Endometrial microvascular endothelial cells (primary cell): ENCODE results near the gene GLTP. TPM values are rescaled to one million over a fixed set of nuclear protein-coding genes. Genes with fewer than 3 reads are reported as not detected.
"Not testable (repeated sequence)": the region's sequence is repeated elsewhere in the genome, so short reads cannot be mapped to it uniquely, and the experiment has no call there.

Source experiments
- in situ Hi-C: cut with HindIII; loops from 2 replicates; pipeline ENCODE4 v1.10.0; 2017; ENCODE audit warnings: low sequenced_read_pairs, low pct_unique_long_range_greater_than_20kb; ENCODE audit errors: inconsistent ontology term
- total RNA-seq: library from RNA; depleted of rRNA; stranded (reverse); fragments of >200 nt; gene quantifications from one replicate; pipeline ENCODE4 v1.2.3, GENCODE V29; 2015; ENCODE audit errors: inconsistent ontology term

The GLTP gene
- total RNA-seq, 1 donor from 2014 or later: 93.0 TPM

GRCh38 chr12:109910254-109910968 is 30.1 kb upstream of the GLTP start:
- in situ Hi-C loops: no loop called here

- in situ Hi-C loops: no loop called here
Observed at GRCh38 chr12:109905301-109905700, 25.0 kb upstream of the GLTP start.

- in situ Hi-C loops: no loop called here
Observed at GRCh38 chr12:109902891-109903418, 22.6 kb upstream of the GLTP start.

- in situ Hi-C loops: no loop called here
Observed at GRCh38 chr12:109900752-109901580, 20.6 kb upstream of the GLTP start.

GRCh38 chr12:109899783-109900751 is 19.7 kb upstream of the GLTP start, which contains the start of gene TCHP:
Gene TCHP (plus strand): TSS chr12:109900274. CDS start chr12:109903027, 2,753 bp downstream.
- in situ Hi-C loops: no loop called here

GRCh38 chr12:109899345-109899744 is 19.0 kb upstream of the GLTP start:
- in situ Hi-C loops: not testable (repeated sequence)

GRCh38 chr12:109897029-109897428 is 16.7 kb upstream of the GLTP start:
- in situ Hi-C loops: no loop called here

- in situ Hi-C loops: no loop called here
Observed at GRCh38 chr12:109896188-109896587, 15.8 kb upstream of the GLTP start.

- in situ Hi-C loops: no loop called here
Observed at GRCh38 chr12:109894939-109895338, 14.6 kb upstream of the GLTP start.

GRCh38 chr12:109893261-109893995 is 13.1 kb upstream of the GLTP start:
- in situ Hi-C loops: no loop called here

- in situ Hi-C loops: no loop called here
Observed at GRCh38 chr12:109892748-109893147, 12.4 kb upstream of the GLTP start.

- in situ Hi-C loops: no loop called here
Observed at GRCh38 chr12:109892165-109892715, 11.9 kb upstream of the GLTP start.

GRCh38 chr12:109891731-109892130 is 11.4 kb upstream of the GLTP start:
- in situ Hi-C loops: not testable (repeated sequence)

- in situ Hi-C loops: no loop called here
Observed at GRCh38 chr12:109890620-109891170, 10.4 kb upstream of the GLTP start.

GRCh38 chr12:109888179-109889020 is 8.1 kb upstream of the GLTP start:
- in situ Hi-C loops: no loop called here

- in situ Hi-C loops: no loop called here
Observed at GRCh38 chr12:109885616-109886015, 5.3 kb upstream of the GLTP start.

GRCh38 chr12:109883461-109883860 is 3.1 kb upstream of the GLTP start:
- in situ Hi-C loops: no loop called here
